Upper lobe of left lung (tissue), 6 donors: Measurements from ENCODE around the gene PHKG2. TPM values are rescaled to one million over a fixed set of nuclear protein-coding genes. Genes with fewer than 3 reads are reported as not detected.

ENCODE experiments used
- ATAC-seq, 2 donors: fragments of 200-7000 bp; cut with Tn5 transposase; one replicate each; pipeline ENCODE4 v1.9.1; 2022; ENCODE audit warnings: mild to moderate bottlenecking in 2 of 2, moderate library complexity in 2 of 2; ENCODE audit not compliant: low FRiP score in 2 of 2
- DNase-seq, 2 donors: peaks; one replicate each; pipeline ENCODE4 v3.0.0-alpha.2; 2019 to 2020
- H3K27ac ChIP-seq, 4 donors: fragments of 200-600 bp; sonication (generic); one replicate each; pipeline ENCODE4 v1.5.1; 2016 to 2019
- H3K27me3 ChIP-seq, 4 donors: fragments of 200-600 bp; sonication (generic); one replicate each; pipeline ENCODE4 v1.5.1; 2017 to 2019
- H3K36me3 ChIP-seq, 4 donors: fragments of 200-600 bp; sonication (generic); one replicate each; pipeline ENCODE4 v1.5.1; 2016 to 2019
- H3K4me1 ChIP-seq, 4 donors: fragments of 200-600 bp; sonication (generic); one replicate each; pipeline ENCODE4 v1.5.1; 2018 to 2019
- H3K4me3 ChIP-seq, 4 donors: fragments of 200-600 bp; sonication (generic); one replicate each; pipeline ENCODE4 v1.5.1; 2017 to 2019; ENCODE audit warnings: mild to moderate bottlenecking in 2 of 4, moderate library complexity in 1 of 4
- H3K9me3 ChIP-seq, 4 donors: fragments of 200-600 bp; sonication (generic); one replicate each; pipeline ENCODE4 v1.5.1; 2018 to 2019
- CTCF ChIP-seq, 6 experiments: fragments of 450-650 bp in 4 of 6; fragments of 200-600 bp in 2 of 6; sonication (generic) in 2 of 6; IDR thresholded peaks; one replicate each; pipeline ENCODE4 v1.5.1; 2016 to 2019; ENCODE audit warnings: antibody characterized with exemption in 6 of 6
- EP300 ChIP-seq, 4 donors: sonication (generic); formaldehyde crosslinking; IDR thresholded peaks; one replicate each; pipeline ENCODE4 v1.5.1; 2017; ENCODE audit warnings: antibody characterized with exemption in 4 of 4, control low read depth in 2 of 4
- POLR2A ChIP-seq, 4 donors: fragments of 450-650 bp; IDR thresholded peaks; one replicate each; pipeline ENCODE4 v1.5.1; 2016 to 2017; ENCODE audit warnings: antibody characterized with exemption in 4 of 4, mild to moderate bottlenecking in 2 of 4
- POLR2AphosphoS5 ChIP-seq, 2 donors: sonication (generic); formaldehyde crosslinking; IDR thresholded peaks; one replicate each; pipeline ENCODE4 v1.5.1; 2017; ENCODE audit warnings: antibody characterized with exemption in 2 of 2
- WGBS, 2 donors: methylation state at CpG; one replicate each; pipeline ENCODE4 v1.1.5; 2017 to 2018; 5-methylcytosine and 5-hydroxymethylcytosine counted together
- total RNA-seq, 6 donors: library from RNA; depleted of rRNA in 4 of 6; stranded (reverse); fragments of >200 nt in 4 of 6; gene quantifications; one replicate each; pipeline versions ENCODE4 v1.1.0 to v1.2.1, GENCODE V29; 2016 to 2021
- donor health status: DM: no; HTN: no; CAD: no; lungs with moderate emphysema.
- donor health status: DM: no; HTN: yes; CAD: no; lungs with severe emphysema.

PHKG2 gene
- total RNA-seq, 6 donors from 2014 or later, result 27.4 to 70.2 (median 33.5) TPM

- no peaks in the 10 kb centered on the region for H3K27me3 ChIP-seq
- H3K9me3 ChIP-seq, result no peaks in the 10 kb centered on the region
- TF ChIP-seq POLR2A (IDR thresholded peaks at IDR 0.05) (no peak), POLR2AphosphoS5 (IDR thresholded peaks at IDR 0.05) (no peak), EP300 (IDR thresholded peaks at IDR 0.05) (no peak), CTCF (IDR thresholded peaks at IDR 0.05) (no peak)
- ATAC-seq (no peak), DNase-seq (no peak)
- peak overlapping the region in 2 of 4 donors; percentile 45 to 64 for H3K27ac ChIP-seq
- 91 to 95% methylated on average over 3 of the region's 3 CpGs for WGBS, 2 donors
- no peak overlapping the region for H3K4me3 ChIP-seq
- no peaks in the 10 kb centered on the region for H3K4me1 ChIP-seq
- H3K36me3 ChIP-seq, result peaks cover 55 to 98% (median 78%) of the 10 kb centered on the region in 4 donors
Measured at GRCh38 chr16:30725418-30725792, 22.8 kb upstream of the PHKG2 start.

GRCh38 chr16:30728321-30728720 is 19.9 kb upstream of the PHKG2 start:
- Histone ChIP-seq H3K27ac (no peak overlapping the region), H3K4me1 (no peaks in the 10 kb centered on the region), H3K36me3 (peaks cover 41 to 97% (median 76%) of the 10 kb centered on the region in 4 donors), H3K4me3 (no peak overlapping the region), H3K27me3 (no peaks in the 10 kb centered on the region), H3K9me3 (no peaks in the 10 kb centered on the region)
- ATAC-seq (no peak), DNase-seq (no peak)
- 93 to 95% methylated on average over 6 of the region's 6 CpGs for WGBS, 2 donors
- TF ChIP-seq POLR2AphosphoS5 (IDR thresholded peaks at IDR 0.05) (no peak), EP300 (IDR thresholded peaks at IDR 0.05) (no peak), CTCF (IDR thresholded peaks at IDR 0.05) (no peak), POLR2A (IDR thresholded peaks at IDR 0.05) (no peak)

GRCh38 chr16:30728899-30729672 is 19.1 kb upstream of the PHKG2 start:
- peak overlapping the region in 1 of 4 donors; percentile 16 for H3K27ac ChIP-seq
- DNase-seq (peak in 1 of 2 donors; percentile 47), ATAC-seq (peak in 1 of 2 donors; percentile 44)
- no peaks in the 10 kb centered on the region for H3K9me3 ChIP-seq
- no peak overlapping the region for H3K4me3 ChIP-seq
- no peak for TF ChIP-seq POLR2AphosphoS5 (IDR thresholded peaks at IDR 0.05)
- TF ChIP-seq CTCF (IDR thresholded peaks at IDR 0.05), result no peak
- no peak for TF ChIP-seq POLR2A (IDR thresholded peaks at IDR 0.05)
- TF ChIP-seq EP300 (IDR thresholded peaks at IDR 0.05), result no peak
- peaks cover 44 to 97% (median 76%) of the 10 kb centered on the region in 4 donors for H3K36me3 ChIP-seq
- WGBS, 2 donors, result 80 to 81% methylated on average over 17 of the region's 17 CpGs
- H3K4me1 ChIP-seq, result no peaks in the 10 kb centered on the region
- H3K27me3 ChIP-seq, result no peaks in the 10 kb centered on the region

GRCh38 chr16:30731411-30731810 is 16.8 kb upstream of the PHKG2 start:
- H3K9me3 ChIP-seq, result no peaks in the 10 kb centered on the region
- DNase-seq, result no peak
- H3K4me1 ChIP-seq, result no peaks in the 10 kb centered on the region
- TF ChIP-seq POLR2A (IDR thresholded peaks at IDR 0.05), result no peak
- TF ChIP-seq CTCF (IDR thresholded peaks at IDR 0.05), result no peak
- TF ChIP-seq EP300 (IDR thresholded peaks at IDR 0.05), result no peak
- no peak for TF ChIP-seq POLR2AphosphoS5 (IDR thresholded peaks at IDR 0.05)
- H3K4me3 ChIP-seq, result no peak overlapping the region
- no peaks in the 10 kb centered on the region for H3K27me3 ChIP-seq
- H3K27ac ChIP-seq, result no peak overlapping the region
- peaks cover 54 to 96% (median 76%) of the 10 kb centered on the region in 4 donors for H3K36me3 ChIP-seq
- ATAC-seq, result no peak
- WGBS, 2 donors, result 95 to 100% methylated on average over 3 of the region's 3 CpGs
